Fibroblast of lung (primary cell): Measurements from ENCODE around the gene PTGS1. TPM values are rescaled to one million over a fixed set of nuclear protein-coding genes. Genes with fewer than 3 reads are reported as not detected.

ENCODE experiments used
- DNase-seq, 2 donors: peaks; one replicate each; pipeline versions ENCODE4 v3.0.0 to v3.0.0-alpha.2; 2010; ENCODE audit warnings: low read depth in 2 of 2
- H2AFZ ChIP-seq: 2 replicates; pipeline ENCODE4 v1.5.1; 2012; ENCODE audit warnings: low read length, control low read depth, inconsistent platforms
- H3K27ac ChIP-seq: 2 replicates; pipeline ENCODE4 v1.5.1; 2011; ENCODE audit warnings: low read length, control low read depth; ENCODE audit not compliant: insufficient read depth
- H3K27me3 ChIP-seq: 2 replicates; pipeline ENCODE4 v1.5.1; 2011; ENCODE audit warnings: mild to moderate bottlenecking, low read length; ENCODE audit not compliant: control insufficient read depth, insufficient read depth
- H3K36me3 ChIP-seq: 2 replicates; pipeline ENCODE4 v1.5.1; 2011; ENCODE audit warnings: low read length; ENCODE audit not compliant: control insufficient read depth, insufficient read depth
- H3K4me1 ChIP-seq: 2 replicates; pipeline ENCODE4 v1.5.1; 2011; ENCODE audit warnings: low read length; ENCODE audit not compliant: control insufficient read depth, insufficient read depth; ENCODE audit errors: extremely low read depth
- H3K4me2 ChIP-seq: 2 replicates; pipeline ENCODE4 v1.5.1; 2011; ENCODE audit warnings: low read length, control low read depth; ENCODE audit not compliant: insufficient read depth; ENCODE audit errors: extremely low read depth
- H3K4me3 ChIP-seq, 4 experiments: fragments of 200-600 bp in 1 of 4; sonication (generic) in 1 of 4; replicated peaks in 1 of 4; 2 replicates each; pipeline ENCODE4 v1.5.1; 2011 to 2016; ENCODE audit warnings: low read length in 4 of 4, low read depth in 3 of 4, mild to moderate bottlenecking in 3 of 4, control low read depth in 2 of 4, inconsistent platforms in 1 of 4, mixed read lengths in 1 of 4; ENCODE audit not compliant: insufficient read depth in 1 of 4; ENCODE audit errors: control extremely low read depth in 1 of 4
- H3K79me2 ChIP-seq: 2 replicates; pipeline ENCODE4 v1.5.1; 2012; ENCODE audit warnings: mild to moderate bottlenecking, low read length, inconsistent platforms; ENCODE audit not compliant: control insufficient read depth, insufficient read depth
- H3K9ac ChIP-seq: 2 replicates; pipeline ENCODE4 v1.5.1; 2011; ENCODE audit warnings: mild to moderate bottlenecking, low read length, control low read depth; ENCODE audit not compliant: insufficient read depth
- H3K9me3 ChIP-seq: 2 replicates; pipeline ENCODE4 v1.5.1; 2012; ENCODE audit warnings: low read depth, low read length; ENCODE audit not compliant: control insufficient read depth, insufficient read depth
- H4K20me1 ChIP-seq: 2 replicates; pipeline ENCODE4 v1.5.1; 2011; ENCODE audit warnings: low read length; ENCODE audit not compliant: control insufficient read depth, insufficient read depth; ENCODE audit errors: extremely low read depth
- CTCF ChIP-seq, 2 donors: IDR thresholded peaks in 1 of 2; conservative IDR thresholded peaks in 1 of 2; 1 replicate in 1 of 2; 2 replicates in 1 of 2; pipeline ENCODE4 v1.5.1; 2011 to 2012; ENCODE audit warnings: low read length in 2 of 2, control low read depth in 1 of 2, inconsistent platforms in 1 of 2, low read depth in 1 of 2, mild to moderate bottlenecking in 1 of 2
- EZH2 ChIP-seq: IDR thresholded peaks from 2 replicates; pipeline ENCODE4 v1.5.1; 2012; ENCODE audit warnings: low read length, control low read depth, mild to moderate bottlenecking; ENCODE audit errors: missing control alignments
- polyA plus RNA-seq, 2 donors: library from polyadenylated mRNA; depleted of rRNA in 1 of 2; stranded (reverse) in 1 of 2; unstranded in 1 of 2; fragments of >200 nt; gene quantifications; 2 replicates each; pipeline ENCODE4 v1.2.1, GENCODE V29; 2011 to 2012; ENCODE audit warnings: missing spikeins in 1 of 2
- total RNA-seq: library from RNA; depleted of rRNA; stranded (reverse); fragments of >200 nt; gene quantifications from 2 replicates; pipeline ENCODE4 v1.2.1, GENCODE V29; 2014

PTGS1 gene
- total and polyA plus RNA-seq, 2 donors (not counting 1 experiment from before 2014, with no cell fraction given): 13.4 to 86.5 TPM

- TF ChIP-seq EZH2 (no peak), CTCF (conservative IDR thresholded peaks at IDR 0.05 in 1 of 2, IDR thresholded peaks at IDR 0.05 in 1 of 2; ENCODE audit: low read depth in 1 of 2, low read length in 2 of 2) (no peak)
- no peaks in the 10 kb centered on the region for H4K20me1 ChIP-seq
- H3K4me2 ChIP-seq: no peak overlapping the region
- no peaks in the 10 kb centered on the region for H3K36me3 ChIP-seq
- no peak overlapping the region for H2AFZ ChIP-seq
- H3K9me3 ChIP-seq: no peaks in the 10 kb centered on the region
- H3K4me1 ChIP-seq: no peaks in the 10 kb centered on the region
- peak in 1 of 2 donors; percentile 7 for DNase-seq
- H3K27ac ChIP-seq: no peak overlapping the region
- H3K79me2 ChIP-seq: no peaks in the 10 kb centered on the region
- H3K27me3 ChIP-seq: no peaks in the 10 kb centered on the region
- H3K4me3 ChIP-seq: no peak overlapping the region
- H3K9ac ChIP-seq: no peak overlapping the region
Measured at GRCh38 chr9:122331523-122331927, 39.3 kb upstream of the PTGS1 start.

- TF ChIP-seq EZH2 (no peak), CTCF (conservative IDR thresholded peaks at IDR 0.05 in 1 of 2, IDR thresholded peaks at IDR 0.05 in 1 of 2; ENCODE audit: low read depth in 1 of 2, low read length in 2 of 2) (no peak)
- H3K4me1 ChIP-seq: no peaks in the 10 kb centered on the region
- H3K27ac ChIP-seq: no peak overlapping the region
- H3K79me2 ChIP-seq: no peaks in the 10 kb centered on the region
- H3K36me3 ChIP-seq: no peaks in the 10 kb centered on the region
- H3K27me3 ChIP-seq: no peaks in the 10 kb centered on the region
- H3K9me3 ChIP-seq: no peaks in the 10 kb centered on the region
- no peak overlapping the region for H3K4me2 ChIP-seq
- no peaks in the 10 kb centered on the region for H4K20me1 ChIP-seq
- H3K9ac ChIP-seq: no peak overlapping the region
- DNase-seq: no peak
- H2AFZ ChIP-seq: no peak overlapping the region
- no peak overlapping the region for H3K4me3 ChIP-seq
Measured at GRCh38 chr9:122332083-122332482, 38.7 kb upstream of the PTGS1 start.

GRCh38 chr9:122332644-122333043 lies 38.2 kb upstream of the PTGS1 start:
- Histone ChIP-seq H3K4me1 (no peaks in the 10 kb centered on the region), H3K9ac (no peak overlapping the region), H4K20me1 (no peaks in the 10 kb centered on the region), H3K27me3 (peaks cover 1% of the 10 kb centered on the region), H2AFZ (no peak overlapping the region), H3K4me2 (no peak overlapping the region), H3K79me2 (no peaks in the 10 kb centered on the region), H3K4me3 (no peak overlapping the region), H3K27ac (no peak overlapping the region), H3K36me3 (no peaks in the 10 kb centered on the region), H3K9me3 (no peaks in the 10 kb centered on the region)
- no peak for TF ChIP-seq EZH2
- TF ChIP-seq CTCF (conservative IDR thresholded peaks at IDR 0.05 in 1 of 2, IDR thresholded peaks at IDR 0.05 in 1 of 2; ENCODE audit: low read depth in 1 of 2, low read length in 2 of 2): no peak
- no peak for DNase-seq
